NK-92 (cell line): ENCODE data around the gene RPP14.

Source experiments
- DNase-seq: peaks from one replicate; lab custom pipeline; 2025; ENCODE audit not compliant: unreplicated experiment; lab: John Stamatoyannopoulos, UW

RPP14 gene

GRCh38 chr3:58291671-58292338 is 14.2 kb upstream of the RPP14 start:
- DNase-seq, result no peak

GRCh38 chr3:58292866-58293265 is 13.2 kb upstream of the RPP14 start:
- DNase-seq, result no peak

GRCh38 chr3:58293516-58293915 is 12.5 kb upstream of the RPP14 start:
- DNase-seq, result no peak

GRCh38 chr3:58296269-58296668 is 9.8 kb upstream of the RPP14 start:
- DNase-seq, result no peak

- no peak for DNase-seq
These were observed 9.2 kb upstream of the RPP14 start for GRCh38 chr3:58296843-58297242.

GRCh38 chr3:58298190-58298589 is 7.9 kb upstream of the RPP14 start:
- DNase-seq, result no peak

GRCh38 chr3:58299075-58299474 is 7.0 kb upstream of the RPP14 start:
- DNase-seq, result no peak

- DNase-seq, result no peak
These were observed 6.1 kb upstream of the RPP14 start for GRCh38 chr3:58299839-58300516.

GRCh38 chr3:58307639-58308215 is 1.7 kb downstream of the RPP14 start:
- DNase-seq, result no peak

- DNase-seq, result no peak
These were observed 2.7 kb downstream of the RPP14 start for GRCh38 chr3:58308728-58309127.

GRCh38 chr3:58317811-58318210 is 11.8 kb downstream of the RPP14 start:
- no peak for DNase-seq

- DNase-seq, result no peak
These were observed 15.7 kb downstream of the RPP14 start for GRCh38 chr3:58321791-58322190.

- no peak for DNase-seq
These were observed 16.7 kb downstream of the RPP14 start for GRCh38 chr3:58322793-58323192.

GRCh38 chr3:58323529-58324390 is 17.7 kb downstream of the RPP14 start:
- no peak for DNase-seq

GRCh38 chr3:58324391-58325390 is 18.6 kb downstream of the RPP14 start:
- no peak for DNase-seq

GRCh38 chr3:58325525-58325992 is 19.5 kb downstream of the RPP14 start:
- DNase-seq, result no peak

GRCh38 chr3:58326267-58326900 is 20.3 kb downstream of the RPP14 start:
- DNase-seq, result no peak

- no peak for DNase-seq
These were observed 23.3 kb downstream of the RPP14 start for GRCh38 chr3:58329150-58329921.

GRCh38 chr3:58329922-58330413 is 23.9 kb downstream of the RPP14 start:
- DNase-seq, result no peak
